T-helper 2 cell treated with Interferon-gamma antibody and Interleukin-4, amounts not matched to agents 100 ng/mL and 5 ng/mL, for 36 hours (primary cell): ENCODE data around the gene ARHGEF5. TPM values are rescaled to one million over a fixed set of nuclear protein-coding genes. Genes with fewer than 3 reads are reported as not detected.

Experiments
- intact Hi-C: fragments of 100-400 bp; cut with micrococcal nuclease; formaldehyde crosslinking; loops from one replicate; pipeline ENCODE4 v1.15.1; 2023
- total RNA-seq: library from RNA; stranded (reverse); gene quantifications from 2 replicates; pipeline ENCODE4 v1.2.3, GENCODE V29; 2022

Gene ARHGEF5
- total RNA-seq, 1 donor from 2014 or later: 11.9 TPM

GRCh38 chr7:144428431-144428830 lies 73.2 kb downstream of the ARHGEF5 start:
- intact Hi-C loops: no loop called here

Other genes starting within 250 kb of the ARHGEF5 start
- gene OR2A2, start 245.8 kb upstream of the ARHGEF5 start, total RNA-seq: not detected in 2 replicates
- not detected in 2 replicates for gene OR2A14, start 232.2 kb upstream of the ARHGEF5 start, total RNA-seq
- 2.3 and 2.4 TPM in 2 replicates for gene CTAGE4, start 171.9 kb upstream of the ARHGEF5 start, total RNA-seq
- 3.6 and 3.9 TPM in 2 replicates for gene ARHGEF35, start 159.6 kb upstream of the ARHGEF5 start, total RNA-seq
- 0.16 TPM in 1 of 2 replicates, not detected in the other for gene OR2A42, start 115.8 kb upstream of the ARHGEF5 start, total RNA-seq
- gene OR2A7, start 90.6 kb upstream of the ARHGEF5 start, total RNA-seq: 3.9 TPM in 2 replicates
- gene CTAGE8, start 86.1 kb upstream of the ARHGEF5 start, total RNA-seq: 0.98 and 1.7 TPM in 2 replicates
- 0.09 TPM in 1 of 2 replicates, not detected in the other for gene OR2A1, start 43.0 kb upstream of the ARHGEF5 start, total RNA-seq
- gene NOBOX, start 48.3 kb downstream of the ARHGEF5 start, total RNA-seq: not detected in 2 replicates